Measurements from ENCODE around the gene MRTFA.
"Not testable (repeated sequence)": the region's sequence is repeated elsewhere in the genome, so short reads cannot be mapped to it uniquely, and the experiment has no call there.

Gene MRTFA

GRCh38 chr22:40595497-40596234, 40.9 kb downstream of the MRTFA start:
- DNase-seq (ENCODE audit: low read depth): no peak

- DNase-seq (ENCODE audit: low read depth): no peak
Measured at GRCh38 chr22:40594924-40595323, 41.6 kb downstream of the MRTFA start.

GRCh38 chr22:40594346-40594745, 42.2 kb downstream of the MRTFA start:
- no peak for DNase-seq (ENCODE audit: low read depth)

GRCh38 chr22:40593460-40594273, 42.9 kb downstream of the MRTFA start:
- DNase-seq (ENCODE audit: low read depth): no peak

- no peak for DNase-seq (ENCODE audit: low read depth)
Measured at GRCh38 chr22:40592352-40593113, 44.0 kb downstream of the MRTFA start.

- no peak for DNase-seq (ENCODE audit: low read depth)
Measured at GRCh38 chr22:40588726-40589125, 47.8 kb downstream of the MRTFA start.

- DNase-seq (ENCODE audit: low read depth): no peak
Measured at GRCh38 chr22:40586781-40587180, 49.7 kb downstream of the MRTFA start.

GRCh38 chr22:40585310-40585751, 51.2 kb downstream of the MRTFA start:
- DNase-seq (ENCODE audit: low read depth): no peak

GRCh38 chr22:40584766-40585165, 51.8 kb downstream of the MRTFA start:
- not testable (repeated sequence) for DNase-seq (ENCODE audit: low read depth)

- no peak for DNase-seq (ENCODE audit: low read depth)
Measured at GRCh38 chr22:40583053-40583741, 53.3 kb downstream of the MRTFA start.

- no peak for DNase-seq (ENCODE audit: low read depth)
Measured at GRCh38 chr22:40582063-40582462, 54.5 kb downstream of the MRTFA start.

- no peak for DNase-seq (ENCODE audit: low read depth)
Measured at GRCh38 chr22:40580631-40581030, 55.9 kb downstream of the MRTFA start.

- DNase-seq (ENCODE audit: low read depth): no peak
Measured at GRCh38 chr22:40578171-40578570, 58.3 kb downstream of the MRTFA start.

- no peak for DNase-seq (ENCODE audit: low read depth)
Measured at GRCh38 chr22:40572976-40573375, 63.5 kb downstream of the MRTFA start.

GRCh38 chr22:40571887-40572286, 64.6 kb downstream of the MRTFA start:
- DNase-seq (ENCODE audit: low read depth): no peak

GRCh38 chr22:40567626-40568328, 68.7 kb downstream of the MRTFA start:
- DNase-seq (ENCODE audit: low read depth): no peak

GRCh38 chr22:40567106-40567505, 69.4 kb downstream of the MRTFA start:
- DNase-seq (ENCODE audit: low read depth): no peak

GRCh38 chr22:40560994-40561515, 75.5 kb downstream of the MRTFA start:
- DNase-seq (ENCODE audit: low read depth): no peak

- DNase-seq (ENCODE audit: low read depth): no peak
Measured at GRCh38 chr22:40560551-40560950, 76.0 kb downstream of the MRTFA start.

GRCh38 chr22:40557972-40558371, 78.5 kb downstream of the MRTFA start:
- DNase-seq (ENCODE audit: low read depth): no peak

GRCh38 chr22:40556641-40557040, 79.9 kb downstream of the MRTFA start:
- DNase-seq (ENCODE audit: low read depth): no peak
